B cell (primary cell): ENCODE results near the gene MNAT1. TPM values are rescaled to one million over a fixed set of nuclear protein-coding genes. Genes with fewer than 3 reads are reported as not detected.

Source experiments
- ATAC-seq: fragments of 200-7000 bp; cut with Tn5 transposase; one replicate; pipeline ENCODE4 v1.10.0; 2021; ENCODE audit warnings: low read depth, mild to moderate bottlenecking, moderate number of reproducible peaks, moderate library complexity
- CTCF ChIA-PET: fragments of 350-600 bp; sonication (Branson Sonifier 250); formaldehyde crosslinking; loops from one replicate; lab custom pipeline; 2021; ENCODE audit warnings: antibody characterized with exemption, inconsistent platforms; lab: Charles Lee
- POLR2A ChIA-PET: fragments of 350-600 bp; sonication (Branson Sonifier 250); formaldehyde crosslinking; loops from one replicate; lab custom pipeline; 2021; ENCODE audit warnings: antibody characterized with exemption; lab: Charles Lee
- DNase-seq: peaks from one replicate; pipeline ENCODE4 v3.0.0; 2013
- H2AFZ ChIP-seq: 2 replicates; pipeline ENCODE4 v1.6.1; 2012; ENCODE audit warnings: mild to moderate bottlenecking, low read depth, low read length; ENCODE audit not compliant: insufficient read depth, poor library complexity, severe bottlenecking
- H3K27ac ChIP-seq, 2 donors: 1 replicate in 1 of 2; 2 replicates in 1 of 2; pipeline ENCODE4 v1.5.1; 2012 to 2013; ENCODE audit warnings: low read length in 2 of 2, mild to moderate bottlenecking in 2 of 2, moderate library complexity in 1 of 2
- H3K27me3 ChIP-seq, 4 experiments: fragments of 200-600 bp in 1 of 4; sonication (generic) in 1 of 4; replicated peaks in 1 of 4; 1 replicate in 2 of 4; 2 replicates in 2 of 4; pipeline versions ENCODE4 v1.6.1 to v1.7.0; 2013 to 2016; ENCODE audit warnings: low read length in 3 of 4, mild to moderate bottlenecking in 2 of 4, mixed read lengths in 1 of 4, moderate library complexity in 1 of 4; ENCODE audit not compliant: insufficient read depth in 4 of 4, control insufficient read depth in 3 of 4; ENCODE audit errors: control extremely low read depth in 1 of 4
- H3K36me3 ChIP-seq, 2 experiments: replicated peaks in 1 of 2; 1 replicate in 1 of 2; 2 replicates in 1 of 2; pipeline versions ENCODE4 v1.6.1 to v1.7.1; 2013; ENCODE audit warnings: low read length in 1 of 2; ENCODE audit not compliant: insufficient read depth in 2 of 2, control insufficient read depth in 1 of 2; ENCODE audit errors: control extremely low read depth in 1 of 2, extremely low read depth in 1 of 2
- H3K4me1 ChIP-seq, 2 donors: fragments of 200-600 bp in 1 of 2; sonication (generic) in 1 of 2; 1 replicate in 1 of 2; 2 replicates in 1 of 2; pipeline versions ENCODE4 v1.5.1 to v1.6.1; 2013 to 2017; ENCODE audit warnings: low read length in 2 of 2; ENCODE audit not compliant: control insufficient read depth in 2 of 2, insufficient read depth in 2 of 2
- H3K4me2 ChIP-seq: replicated peaks from 2 replicates; pipeline ENCODE3; 2012; ENCODE audit warnings: mild to moderate bottlenecking, low read depth, low read length; ENCODE audit not compliant: poor library complexity, severe bottlenecking
- H3K4me3 ChIP-seq, 5 experiments: fragments of 200-600 bp in 1 of 5; sonication (generic) in 1 of 5; 1 replicate in 3 of 5; 2 replicates in 2 of 5; pipeline versions ENCODE4 v1.5.1 to v1.7.0; 2011 to 2016; ENCODE audit warnings: low read length in 4 of 5, mild to moderate bottlenecking in 4 of 5, low read depth in 2 of 5, control low read depth in 1 of 5, moderate library complexity in 1 of 5; ENCODE audit not compliant: insufficient read depth in 1 of 5; ENCODE audit errors: control extremely low read depth in 1 of 5, extremely low read depth in 1 of 5
- H3K79me2 ChIP-seq: fragments of 200-600 bp; sonication (generic); one replicate; pipeline ENCODE4 v1.6.0; 2016; ENCODE audit warnings: low read length; ENCODE audit not compliant: control insufficient read depth, insufficient read depth
- H3K9ac ChIP-seq: fragments of 200-600 bp; sonication (generic); 2 replicates; pipeline ENCODE4 v1.6.1; 2017; ENCODE audit warnings: mild to moderate bottlenecking, low read length, moderate library complexity
- H3K9me3 ChIP-seq, 3 donors: one replicate each; pipeline versions ENCODE4 v1.6.1 to v1.7.1; 2013; ENCODE audit warnings: low read length in 2 of 3; ENCODE audit not compliant: control insufficient read depth in 2 of 3, insufficient read depth in 1 of 3; ENCODE audit errors: control extremely low read depth in 1 of 3
- H4K20me1 ChIP-seq: 2 replicates; pipeline ENCODE4 v1.6.0; 2012; ENCODE audit warnings: mild to moderate bottlenecking, low read length; ENCODE audit not compliant: insufficient read depth, control insufficient read depth, poor library complexity, severe bottlenecking
- H3K27ac Mint-ChIP-seq: one replicate; pipeline ENCODE4 v1.8.0; 2021; ENCODE audit warnings: mixed read lengths
- H3K27me3 Mint-ChIP-seq: one replicate; pipeline ENCODE4 v1.8.0; 2021; ENCODE audit warnings: mixed read lengths
- H3K4me1 Mint-ChIP-seq: one replicate; pipeline ENCODE4 v1.8.0; 2021; ENCODE audit warnings: mixed read lengths
- H3K4me3 Mint-ChIP-seq: one replicate; pipeline ENCODE4 v1.8.0; 2021; ENCODE audit warnings: mixed read lengths
- H3K9me3 Mint-ChIP-seq: one replicate; pipeline ENCODE4 v1.8.0; 2022; ENCODE audit warnings: mixed read lengths; ENCODE audit not compliant: insufficient read depth
- CTCF ChIP-seq: fragments of 200-600 bp; IDR thresholded peaks from one replicate; pipeline ENCODE4 v1.8.0; 2022; ENCODE audit warnings: antibody characterized with exemption, mild to moderate bottlenecking
- EZH2 ChIP-seq: IDR thresholded peaks from 2 replicates; pipeline ENCODE4 v1.6.1; 2012; ENCODE audit warnings: borderline replicate concordance, low read depth, mild to moderate bottlenecking, moderate library complexity, low read length; ENCODE audit not compliant: insufficient read depth, poor library complexity, severe bottlenecking
- WGBS: methylation state at CpG from one replicate; pipeline ENCODE4 v1.1.5; 2013; ENCODE audit warnings: missing lambda C conversion rate; ENCODE audit not compliant: insufficient coverage; 5-methylcytosine and 5-hydroxymethylcytosine counted together
- intact Hi-C: fragments of 100-400 bp; cut with micrococcal nuclease; formaldehyde crosslinking; loops from one replicate; pipeline ENCODE4 v1.10.0; 2022
- polyA plus RNA-seq: library from polyadenylated mRNA; depleted of rRNA; stranded (reverse); fragments of >200 nt; gene quantifications from 2 replicates; pipeline ENCODE4 v1.2.3, GENCODE V29; 2012
- total RNA-seq, 2 donors: library from RNA; stranded (reverse); fragments of 120-200 nt in 1 of 2; gene quantifications; 1 replicate in 1 of 2; 2 replicates in 1 of 2; pipeline versions ENCODE4 v1.2.3 to v1.2.4, GENCODE V29; 2013 to 2022

MNAT1 gene
- total and polyA plus RNA-seq, 2 donors (not counting 1 experiment from before 2014, with no cell fraction given) = 15.2 to 28.2 TPM

GRCh38 chr14:60800409-60800808, 65.8 kb downstream of the MNAT1 start:
- DNase-seq (no peak), ATAC-seq (no peak)
- H3K27ac Mint-ChIP-seq = no peak overlapping the region
- Histone ChIP-seq H4K20me1 (no peaks in the 10 kb centered on the region), H3K9me3 (no peaks in the 10 kb centered on the region), H3K36me3 (no peaks in the 10 kb centered on the region), H3K9ac (no peak overlapping the region), H3K27ac (no peak overlapping the region), H2AFZ (no peak overlapping the region), H3K4me3 (no peak overlapping the region), H3K4me2 (no peak overlapping the region), H3K27me3 (no peaks in the 10 kb centered on the region), H3K4me1 (no peaks in the 10 kb centered on the region), H3K79me2 (no peaks in the 10 kb centered on the region)
- intact Hi-C loops = no loop called here
- H3K4me1 Mint-ChIP-seq = no peaks in the 10 kb centered on the region
- H3K4me3 Mint-ChIP-seq = no peak overlapping the region
- no peak for TF ChIP-seq EZH2
- TF ChIP-seq CTCF = no peak
- ChIA-PET CTCF (interaction anchor here (0.6 kb wide), 1 partner anchor 28 kb away, joined by 3 read pairs; no protein-coding TSS in a partner anchor), POLR2A (no interaction called here)
- WGBS = 100% methylated on average over 1 of the region's 2 CpGs
- H3K27me3 Mint-ChIP-seq = no peaks in the 10 kb centered on the region
- H3K9me3 Mint-ChIP-seq = no peaks in the 10 kb centered on the region

- ChIA-PET POLR2A (no interaction called here), CTCF (no interaction called here)
- Mint-ChIP-seq H3K27me3 (no peaks in the 10 kb centered on the region), H3K4me3 (no peak overlapping the region), H3K4me1 (no peaks in the 10 kb centered on the region), H3K9me3 (no peaks in the 10 kb centered on the region), H3K27ac (no peak overlapping the region)
- no peaks in the 10 kb centered on the region for H3K4me1 ChIP-seq
- no peaks in the 10 kb centered on the region for H3K27me3 ChIP-seq
- no peak overlapping the region for H3K27ac ChIP-seq
- H3K9me3 ChIP-seq = no peaks in the 10 kb centered on the region
- no peak for ATAC-seq
- no peak for DNase-seq
- H4K20me1 ChIP-seq = no peaks in the 10 kb centered on the region
- intact Hi-C loops = no loop called here
- no CpG with 5 or more reads among the region's 1 CpG for WGBS
- H3K9ac ChIP-seq = no peak overlapping the region
- TF ChIP-seq EZH2 = no peak
- TF ChIP-seq CTCF = no peak
- H3K4me3 ChIP-seq = no peak overlapping the region
- no peak overlapping the region for H2AFZ ChIP-seq
- H3K4me2 ChIP-seq = no peak overlapping the region
- H3K36me3 ChIP-seq = no peaks in the 10 kb centered on the region
- no peaks in the 10 kb centered on the region for H3K79me2 ChIP-seq
Measured at GRCh38 chr14:60803871-60804270, 69.3 kb downstream of the MNAT1 start.
